ENCODE measurements around the gene AKAP7.
"Not testable (repeated sequence)": the region's sequence is repeated elsewhere in the genome, so short reads cannot be mapped to it uniquely, and the experiment has no call there.

AKAP7 gene

GRCh38 chr6:131251590-131252199, 116.4 kb downstream of the AKAP7 start:
- no peak for DNase-seq (ENCODE audit: low read depth in 2 of 2)

- DNase-seq (ENCODE audit: low read depth in 2 of 2) = no peak
These were observed 120.2 kb downstream of the AKAP7 start for GRCh38 chr6:131255434-131255833.

DNA sequence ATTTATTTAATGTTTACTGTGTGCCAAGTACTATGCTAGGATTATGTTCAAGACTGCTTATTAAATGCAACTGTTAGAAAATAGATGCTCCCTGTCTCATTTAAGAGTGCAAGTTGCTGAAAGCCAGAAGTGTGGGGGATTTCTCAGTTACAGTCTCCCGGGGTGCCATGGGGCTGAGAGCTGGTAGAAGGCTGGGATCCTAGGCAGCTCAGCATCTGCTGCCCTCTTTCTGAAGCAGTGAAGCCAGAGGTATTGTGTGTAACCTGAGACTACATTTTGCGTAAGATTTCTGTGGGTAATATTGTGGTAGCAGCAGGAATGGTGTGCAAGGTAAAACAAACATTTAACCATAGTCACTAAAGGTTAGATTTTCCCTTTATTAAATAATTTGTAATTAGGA, 120.6 kb downstream of the AKAP7 start:
- DNase-seq (ENCODE audit: low read depth in 2 of 2) = no peak

DNA sequence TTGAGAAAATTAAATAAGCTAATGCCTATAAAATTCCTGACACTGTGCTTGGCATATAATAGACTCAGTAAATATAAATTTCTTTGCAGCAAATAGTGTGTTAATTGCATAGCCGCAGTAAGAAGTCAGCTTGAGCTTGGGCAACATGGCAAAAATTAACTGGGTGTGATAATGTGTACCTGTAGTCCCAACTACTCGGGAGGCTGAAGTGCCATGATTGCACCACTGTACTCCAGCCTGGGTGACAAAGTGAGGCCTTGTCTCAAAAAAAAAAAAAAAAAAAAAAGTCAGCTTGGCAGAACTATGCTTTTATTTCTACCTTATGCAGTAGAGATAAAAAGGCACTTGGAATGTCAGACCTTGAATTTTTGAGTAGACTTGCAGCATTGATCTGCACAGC, 121.8 kb downstream of the AKAP7 start:
- no peak for DNase-seq (ENCODE audit: low read depth in 2 of 2)

DNA sequence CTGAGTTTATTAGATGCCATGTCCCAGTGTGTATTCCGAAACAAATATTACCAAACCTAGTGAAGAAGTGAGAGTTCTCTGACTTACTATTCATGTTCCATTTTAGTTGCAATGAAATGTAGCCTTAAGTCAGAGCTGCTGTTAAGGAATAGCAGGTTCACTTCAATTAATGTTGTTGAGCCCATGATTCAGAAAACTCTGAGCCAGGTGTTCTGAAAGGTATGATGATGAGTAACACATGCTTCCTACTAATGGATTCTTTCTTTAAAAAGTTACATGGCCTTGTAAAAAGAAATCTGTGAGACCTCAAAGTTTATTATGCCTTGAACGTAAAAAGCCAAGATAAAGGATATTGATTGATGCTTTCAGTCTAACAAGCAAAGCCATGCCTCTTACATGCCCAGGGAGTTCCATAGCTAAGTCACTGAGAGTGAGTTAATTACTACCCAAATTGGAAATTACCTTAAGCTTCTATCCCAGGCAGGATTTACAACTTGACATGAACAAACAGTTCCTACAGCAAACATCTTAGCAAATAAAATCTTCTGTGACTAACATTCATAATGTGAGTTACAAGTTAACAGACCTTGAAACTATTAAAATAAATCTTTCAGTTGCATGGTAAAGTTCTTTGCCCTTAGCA, 122.9 kb downstream of the AKAP7 start:
- DNase-seq (ENCODE audit: low read depth in 2 of 2) = no peak

- DNase-seq (ENCODE audit: low read depth in 2 of 2) = no peak
These were observed 123.7 kb downstream of the AKAP7 start for GRCh38 chr6:131258816-131259476.

DNA sequence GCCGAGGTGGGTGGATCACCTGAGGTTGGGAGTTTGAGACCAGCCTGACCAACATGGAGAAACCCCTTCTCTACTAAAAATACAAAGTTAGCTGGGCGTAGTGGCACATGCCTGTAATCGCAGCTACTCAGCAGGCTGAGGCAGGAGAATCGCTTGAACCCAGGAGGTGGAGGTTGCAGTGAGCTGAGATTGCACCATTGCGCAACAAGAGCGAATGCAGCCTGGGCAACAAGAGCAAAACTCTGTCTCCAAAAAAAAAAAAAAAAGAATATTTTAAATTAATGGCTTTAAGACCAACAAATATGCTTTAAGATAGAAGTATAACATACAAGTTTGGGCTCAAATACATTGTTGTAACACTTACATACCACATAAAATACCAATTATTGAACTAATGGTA, 125.7 kb downstream of the AKAP7 start:
- not testable (repeated sequence) for DNase-seq (ENCODE audit: low read depth in 2 of 2)

DNA sequence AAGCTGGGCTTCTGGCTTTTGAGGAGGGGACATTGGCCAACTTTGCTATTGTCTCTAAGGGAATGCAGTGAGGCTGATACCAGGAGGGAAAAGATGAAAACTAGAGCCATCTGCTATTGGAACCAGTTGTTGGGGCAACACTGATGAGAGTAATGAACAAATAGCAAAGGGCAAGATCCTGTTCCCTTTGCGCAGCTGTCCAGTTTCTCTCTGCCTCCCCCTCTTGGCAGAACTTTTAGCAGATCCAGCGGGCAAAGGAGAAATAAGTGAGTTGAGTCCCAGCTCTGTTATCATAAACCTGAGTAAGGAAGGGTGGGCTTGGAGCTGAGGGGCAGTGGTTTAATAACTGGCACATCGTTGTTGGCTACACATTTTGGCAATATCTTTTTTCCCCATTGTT, 126.8 kb downstream of the AKAP7 start:
- no peak for DNase-seq (ENCODE audit: low read depth in 2 of 2)

DNA sequence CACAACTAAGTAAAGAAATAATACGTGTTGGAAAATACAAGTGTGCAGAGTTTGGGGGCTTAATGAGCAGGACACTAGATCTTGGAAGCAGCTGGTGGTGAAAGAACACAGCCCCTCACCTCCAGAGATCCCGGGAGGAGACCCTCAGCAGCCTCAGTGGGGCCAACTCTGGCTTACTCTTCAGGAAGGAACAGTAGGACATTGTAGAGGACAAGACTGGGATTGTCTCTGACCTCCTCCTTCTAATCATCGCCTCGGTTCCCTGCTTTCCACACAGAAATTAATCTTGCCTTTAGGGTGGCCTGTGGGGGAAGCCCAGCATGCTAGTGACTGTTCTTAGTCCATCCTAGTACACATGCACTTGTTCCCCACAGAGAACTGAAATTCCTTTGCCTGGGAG, 130.7 kb downstream of the AKAP7 start:
- DNase-seq (ENCODE audit: low read depth in 2 of 2) = no peak

DNA sequence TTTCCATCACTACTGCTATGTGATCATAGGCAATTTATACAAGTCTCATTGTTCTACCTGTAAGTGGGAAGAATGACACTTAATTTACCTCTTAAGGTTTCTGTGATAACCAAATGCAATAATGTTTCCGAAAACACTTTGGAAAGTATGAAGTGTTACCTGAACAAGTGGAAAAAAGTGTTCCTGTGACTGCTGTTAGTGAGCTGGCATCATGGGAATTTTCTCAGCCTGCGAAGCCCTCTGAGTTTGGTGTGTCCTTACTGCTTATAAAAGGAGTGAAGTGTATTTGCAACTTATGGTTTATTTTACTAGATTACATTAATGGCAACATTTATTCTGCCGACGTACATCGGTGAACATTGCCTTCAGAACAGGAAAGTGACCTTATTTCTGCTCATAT, 133.0 kb downstream of the AKAP7 start:
- no peak for DNase-seq (ENCODE audit: low read depth in 2 of 2)

- DNase-seq (ENCODE audit: low read depth in 2 of 2) = no peak
These were observed 134.5 kb downstream of the AKAP7 start for GRCh38 chr6:131269565-131270391.

DNA sequence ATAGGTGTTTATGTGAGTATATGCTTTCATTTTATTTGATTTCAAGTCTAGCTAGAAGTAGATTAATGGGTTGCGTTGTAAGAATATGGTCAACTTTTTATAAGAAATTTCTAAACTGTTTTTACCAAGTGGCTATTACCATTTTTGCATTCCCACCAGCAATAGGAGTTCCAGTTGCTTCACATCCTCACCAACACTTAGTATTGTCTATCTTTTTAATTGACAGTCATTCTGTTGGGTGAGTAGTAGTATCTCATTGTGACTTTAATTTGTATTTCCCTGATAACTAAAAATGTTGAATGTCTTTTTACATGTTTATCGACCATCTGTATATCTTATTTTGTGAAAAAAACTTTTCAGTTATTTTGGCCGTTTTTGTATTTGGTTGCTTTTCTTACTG, 135.3 kb downstream of the AKAP7 start:
- DNase-seq (ENCODE audit: low read depth in 2 of 2) = no peak

DNA sequence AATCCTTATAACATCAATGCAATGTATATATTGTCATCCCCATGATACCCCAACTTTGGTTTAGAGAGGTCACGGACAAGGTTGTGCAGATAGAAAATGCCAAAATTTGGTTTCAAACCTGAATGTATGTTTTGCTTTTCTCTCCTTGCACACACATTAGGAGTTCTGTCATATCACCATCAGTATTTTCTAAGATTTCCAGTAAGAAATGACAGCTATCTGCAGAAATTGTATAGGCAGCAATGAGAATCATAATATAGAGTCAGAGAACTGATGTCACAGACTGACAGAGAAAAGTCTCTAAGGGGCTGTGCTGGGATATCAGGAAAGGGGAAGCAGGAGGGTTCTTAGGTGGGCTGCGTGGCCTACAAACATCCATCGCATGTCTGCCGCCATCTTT, 140.0 kb downstream of the AKAP7 start:
- DNase-seq (ENCODE audit: low read depth in 2 of 2) = no peak

DNA sequence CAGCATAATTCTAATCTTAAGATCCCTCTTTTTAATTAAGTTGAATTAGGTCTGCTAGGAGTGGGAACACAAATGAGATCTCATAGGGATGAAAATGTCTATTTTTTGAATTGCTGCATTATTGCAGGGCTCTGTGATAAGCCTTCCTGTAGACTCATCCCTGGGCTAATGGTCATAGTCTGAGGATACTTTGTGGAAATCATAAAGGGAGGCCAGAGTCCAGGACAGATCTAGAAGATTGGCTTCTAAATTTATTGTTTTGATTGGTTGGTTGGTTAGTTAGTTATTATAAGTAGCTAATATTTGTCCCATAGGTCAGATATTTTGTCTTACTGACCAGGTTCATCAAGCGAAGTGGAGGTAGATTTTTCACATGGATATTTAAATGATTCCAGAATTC, 142.3 kb downstream of the AKAP7 start:
- DNase-seq (ENCODE audit: low read depth in 2 of 2) = no peak

DNA sequence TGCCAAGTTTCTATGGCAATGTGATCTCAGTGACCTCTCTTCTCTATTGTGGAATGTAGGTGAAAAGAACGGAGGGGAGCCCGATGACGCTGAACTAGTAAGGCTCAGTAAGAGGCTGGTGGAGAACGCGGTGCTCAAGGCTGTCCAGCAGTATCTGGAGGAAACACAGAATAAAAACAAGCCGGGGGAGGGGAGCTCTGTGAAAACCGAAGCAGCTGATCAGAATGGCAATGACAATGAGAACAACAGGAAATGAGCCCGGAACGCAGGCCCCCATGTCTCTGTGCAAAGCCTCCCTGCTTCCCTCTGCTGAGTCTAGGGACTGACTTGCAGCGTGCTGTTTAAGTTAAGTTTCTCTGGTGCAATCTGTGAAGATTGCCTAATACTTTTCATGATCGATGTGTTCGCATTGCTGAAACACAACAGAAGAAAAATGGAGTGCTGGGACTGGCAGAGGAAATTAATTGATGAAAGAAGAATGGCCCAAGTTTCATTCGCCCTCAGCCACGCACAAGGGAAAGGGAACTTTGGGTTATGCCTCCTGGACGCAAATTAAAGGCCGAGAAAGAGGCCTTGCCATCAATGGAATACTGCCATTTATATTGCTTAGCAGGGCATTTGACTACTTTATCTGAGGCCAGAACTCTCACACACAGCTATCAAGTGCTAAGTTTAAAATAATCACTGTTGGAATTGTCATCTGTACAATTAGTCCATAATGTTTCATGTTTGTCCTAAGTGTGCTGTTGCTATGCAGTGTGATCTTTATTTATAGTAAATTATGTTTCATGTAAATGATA, 146.4 kb downstream of the AKAP7 start:
- peak; percentile 5 to 9 for DNase-seq (ENCODE audit: low read depth in 2 of 2)

- DNase-seq (ENCODE audit: low read depth in 2 of 2) = no peak
These were observed 147.1 kb downstream of the AKAP7 start for GRCh38 chr6:131282365-131282764.

- DNase-seq (ENCODE audit: low read depth in 2 of 2) = no peak
These were observed 148.4 kb downstream of the AKAP7 start for GRCh38 chr6:131283466-131284175.

DNA sequence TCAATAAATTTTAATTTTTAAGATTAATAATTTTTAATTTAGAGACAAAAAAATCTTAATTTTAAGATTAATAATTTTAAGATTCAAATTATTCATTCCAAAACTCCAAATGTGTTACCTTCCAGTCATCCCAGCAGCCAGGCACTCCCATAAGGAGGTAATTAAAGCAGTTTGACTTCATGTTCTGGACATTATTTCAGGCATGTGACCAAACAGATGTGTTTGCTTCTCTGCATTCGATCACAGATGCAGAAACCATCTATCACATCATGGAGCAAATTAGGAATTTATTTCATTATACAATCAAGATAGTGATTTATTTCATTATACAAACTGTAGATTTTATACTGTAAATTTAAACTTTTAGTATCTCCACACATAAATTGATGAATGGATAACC, 150.3 kb downstream of the AKAP7 start:
- no peak for DNase-seq (ENCODE audit: low read depth in 2 of 2)

- DNase-seq (ENCODE audit: low read depth in 2 of 2) = no peak
These were observed 151.3 kb downstream of the AKAP7 start for GRCh38 chr6:131286469-131287040.

- DNase-seq (ENCODE audit: low read depth in 2 of 2) = no peak
These were observed 152.9 kb downstream of the AKAP7 start for GRCh38 chr6:131288214-131288613.

GRCh38 chr6:131290955-131291354, 155.7 kb downstream of the AKAP7 start:
- no peak for DNase-seq (ENCODE audit: low read depth in 2 of 2)
